ENCODE data around the gene RGS19.
A peak's percentile ranks its signal among the peaks of the same experiment; 100 is the strongest.

Gene RGS19

GRCh38 chr20:64084685-64085152 is 5.4 kb upstream of the RGS19 start:
- no peak for DNase-seq (ENCODE audit: low spot score)
- in situ Hi-C loops (cut with MboI; ENCODE audit: low sequenced_read_pairs, unreplicated experiment) = no loop called here
- no peak for TF ChIP-seq CTCF (IDR thresholded peaks at IDR 0.05; ENCODE audit: borderline replicate concordance, control extremely low read depth, extremely low read depth, insufficient read depth, missing control alignments)

- in situ Hi-C loops (cut with MboI; ENCODE audit: low sequenced_read_pairs, unreplicated experiment) = no loop called here
Observed at GRCh38 chr20:64083804-64084684, 4.7 kb upstream of the RGS19 start, which contains the start of gene LKAAEAR1. LKAAEAR1 (minus strand) TSS chr20:64084398; CDS start chr20:64084219, 179 bp downstream.

GRCh38 chr20:64083378-64083803 is 4.1 kb upstream of the RGS19 start:
- DNase-seq (ENCODE audit: low spot score) = peak; percentile 86
- TF ChIP-seq CTCF (IDR thresholded peaks at IDR 0.05; ENCODE audit: borderline replicate concordance, control extremely low read depth, extremely low read depth, insufficient read depth, missing control alignments) = peak; percentile 89
- in situ Hi-C loops (cut with MboI; ENCODE audit: low sequenced_read_pairs, unreplicated experiment) = no loop called here

More at GRCh38 chr20:64083804-64084684, 4.7 kb upstream of the RGS19 start, which contains the start of gene LKAAEAR1:
- TF ChIP-seq CTCF (IDR thresholded peaks at IDR 0.05; ENCODE audit: borderline replicate concordance, control extremely low read depth, extremely low read depth, insufficient read depth, missing control alignments) = no peak
- DNase-seq (ENCODE audit: low spot score) = no peak

GRCh38 chr20:64082820-64083377 is 3.6 kb upstream of the RGS19 start:
- DNase-seq (ENCODE audit: low spot score) = no peak
- no peak for TF ChIP-seq CTCF (IDR thresholded peaks at IDR 0.05; ENCODE audit: borderline replicate concordance, control extremely low read depth, extremely low read depth, insufficient read depth, missing control alignments)
- in situ Hi-C loops (cut with MboI; ENCODE audit: low sequenced_read_pairs, unreplicated experiment) = no loop called here

GRCh38 chr20:64082126-64082731 is 2.9 kb upstream of the RGS19 start:
- TF ChIP-seq CTCF (IDR thresholded peaks at IDR 0.05; ENCODE audit: borderline replicate concordance, control extremely low read depth, extremely low read depth, insufficient read depth, missing control alignments) = no peak
- DNase-seq (ENCODE audit: low spot score) = no peak
- in situ Hi-C loops (cut with MboI; ENCODE audit: low sequenced_read_pairs, unreplicated experiment) = no loop called here

GRCh38 chr20:64081624-64081964 is 2.3 kb upstream of the RGS19 start:
- no peak for DNase-seq (ENCODE audit: low spot score)
- in situ Hi-C loops (cut with MboI; ENCODE audit: low sequenced_read_pairs, unreplicated experiment) = no loop called here
- no peak for TF ChIP-seq CTCF (IDR thresholded peaks at IDR 0.05; ENCODE audit: borderline replicate concordance, control extremely low read depth, extremely low read depth, insufficient read depth, missing control alignments)
